Suprapubic skin (tissue), 3 donors: ENCODE measurements around the gene PDE3A.

Experiments
- CTCF ChIP-seq, 2 donors: fragments of 200-600 bp in 1 of 2; fragments of 450-650 bp in 1 of 2; sonication (generic) in 1 of 2; IDR thresholded peaks; one replicate each; pipeline ENCODE4 v1.5.1; 2016 to 2019; ENCODE audit warnings: antibody characterized with exemption in 2 of 2, mild to moderate bottlenecking in 1 of 2, moderate library complexity in 1 of 2
- EP300 ChIP-seq: sonication (generic); formaldehyde crosslinking; IDR thresholded peaks from one replicate; pipeline ENCODE4 v1.6.1; 2017; ENCODE audit warnings: antibody characterized with exemption

- TF ChIP-seq CTCF (IDR thresholded peaks at IDR 0.05) (no peak), EP300 (no peak)
Observed at GRCh38 chr12:20457582-20457981, 89.2 kb downstream of the PDE3A start.
